Hepatocyte (in vitro differentiated cells): ENCODE measurements around the gene RAD9A.

Experiments used
- EZH2 ChIP-seq: fragments of 200-600 bp; sonication (generic); IDR thresholded peaks from 2 replicates; pipeline ENCODE4 v1.6.1; 2016; ENCODE audit warnings: antibody characterized with exemption, mild to moderate bottlenecking, borderline replicate concordance
- TF ChIP-seq, protein P1 (sequence below): fragments of 200-600 bp; sonication (generic); IDR thresholded peaks from 2 replicates; pipeline ENCODE4 v1.5.1; 2016; ENCODE audit warnings: antibody characterized with exemption, mild to moderate bottlenecking; ENCODE audit not compliant: poor library complexity

GRCh38 chr11:67349457-67349856 lies 42.3 kb upstream of the RAD9A start:
- TF ChIP-seq, protein P1, sequence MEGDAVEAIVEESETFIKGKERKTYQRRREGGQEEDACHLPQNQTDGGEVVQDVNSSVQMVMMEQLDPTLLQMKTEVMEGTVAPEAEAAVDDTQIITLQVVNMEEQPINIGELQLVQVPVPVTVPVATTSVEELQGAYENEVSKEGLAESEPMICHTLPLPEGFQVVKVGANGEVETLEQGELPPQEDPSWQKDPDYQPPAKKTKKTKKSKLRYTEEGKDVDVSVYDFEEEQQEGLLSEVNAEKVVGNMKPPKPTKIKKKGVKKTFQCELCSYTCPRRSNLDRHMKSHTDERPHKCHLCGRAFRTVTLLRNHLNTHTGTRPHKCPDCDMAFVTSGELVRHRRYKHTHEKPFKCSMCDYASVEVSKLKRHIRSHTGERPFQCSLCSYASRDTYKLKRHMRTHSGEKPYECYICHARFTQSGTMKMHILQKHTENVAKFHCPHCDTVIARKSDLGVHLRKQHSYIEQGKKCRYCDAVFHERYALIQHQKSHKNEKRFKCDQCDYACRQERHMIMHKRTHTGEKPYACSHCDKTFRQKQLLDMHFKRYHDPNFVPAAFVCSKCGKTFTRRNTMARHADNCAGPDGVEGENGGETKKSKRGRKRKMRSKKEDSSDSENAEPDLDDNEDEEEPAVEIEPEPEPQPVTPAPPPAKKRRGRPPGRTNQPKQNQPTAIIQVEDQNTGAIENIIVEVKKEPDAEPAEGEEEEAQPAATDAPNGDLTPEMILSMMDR = no peak
- no peak for TF ChIP-seq EZH2
